H1 (cell line): ENCODE data around the gene PYGB. TPM values are rescaled to one million over a fixed set of nuclear protein-coding genes. Genes with fewer than 3 reads are reported as not detected.

ENCODE experiments used
- CTCF ChIA-PET: fragments of 300-600 bp; sonication (Branson Sonifier 250); formaldehyde crosslinking; loops from one replicate; lab custom pipeline; 2021; ENCODE audit not compliant: partially characterized antibody; lab: Charles Lee
- POLR2A ChIA-PET: fragments of 300-600 bp; sonication (Branson Sonifier 250); formaldehyde crosslinking; loops from one replicate; lab custom pipeline; 2021; ENCODE audit warnings: inconsistent platforms; ENCODE audit not compliant: partially characterized antibody; lab: Charles Lee
- DNase-seq, 2 experiments: peaks; one replicate each; pipeline versions ENCODE4 v3.0.0 to v3.0.0-alpha.2; 2010 to 2022; ENCODE audit warnings: low spot score in 2 of 2, low read depth in 1 of 2, mixed read lengths in 1 of 2
- FAIRE-seq: peaks from 2 replicates; lab custom pipeline; 2011; peaks lifted over from hg19 to GRCh38; lab: Jason Lieb, UNC
- H2AFZ ChIP-seq: 2 replicates; pipeline ENCODE4 v1.8.1; 2012; ENCODE audit warnings: low read length, inconsistent platforms
- H2AK5ac ChIP-seq: 2 replicates; pipeline ENCODE4 v1.6.1; 2013; ENCODE audit warnings: low read depth, low read length
- H2BK120ac ChIP-seq: replicated peaks from 2 replicates; pipeline ENCODE3; 2013; ENCODE audit warnings: low read depth, low read length, inconsistent platforms
- H2BK12ac ChIP-seq: 2 replicates; pipeline ENCODE4 v1.6.1; 2013; ENCODE audit warnings: low read depth, low read length
- H2BK15ac ChIP-seq: 2 replicates; pipeline ENCODE4 v1.6.1; 2013; ENCODE audit warnings: low read length
- H2BK20ac ChIP-seq: 2 replicates; pipeline ENCODE4 v1.6.1; 2013; ENCODE audit warnings: low read length
- H2BK5ac ChIP-seq: 2 replicates; pipeline ENCODE4 v1.6.1; 2013; ENCODE audit warnings: low read depth, low read length
- H3K14ac ChIP-seq: 2 replicates; pipeline ENCODE4 v1.6.1; 2013; ENCODE audit warnings: inconsistent platforms; ENCODE audit not compliant: insufficient read length
- H3K18ac ChIP-seq: 2 replicates; pipeline ENCODE4 v1.6.1; 2013; ENCODE audit warnings: low read length; ENCODE audit errors: extremely low read depth
- H3K23ac ChIP-seq: 2 replicates; pipeline ENCODE4 v1.6.1; 2013; ENCODE audit warnings: inconsistent platforms; ENCODE audit not compliant: insufficient read length
- H3K23me2 ChIP-seq: 2 replicates; pipeline ENCODE4 v1.6.1; 2013; ENCODE audit warnings: low read depth, low read length
- H3K27ac ChIP-seq: 2 replicates; pipeline ENCODE4 v1.6.1; 2011; ENCODE audit warnings: low read depth, low read length, inconsistent platforms
- H3K27me3 ChIP-seq, 4 experiments: replicated peaks in 1 of 4; 1 replicate in 1 of 4; 2 replicates in 3 of 4; pipeline versions ENCODE4 v1.6.1 to v1.8.1; 2011 to 2013; ENCODE audit warnings: low read length in 3 of 4, mild to moderate bottlenecking in 3 of 4, inconsistent platforms in 2 of 4, mixed read lengths in 2 of 4, moderate library complexity in 1 of 4; ENCODE audit not compliant: control insufficient read depth in 3 of 4, insufficient read depth in 3 of 4; ENCODE audit errors: extremely low read depth in 1 of 4
- H3K36me3 ChIP-seq, 4 experiments: 2 replicates each; pipeline versions ENCODE4 v1.6.1 to v1.8.1; 2011 to 2013; ENCODE audit warnings: mild to moderate bottlenecking in 4 of 4, low read length in 3 of 4, moderate library complexity in 2 of 4, control low read depth in 1 of 4, inconsistent platforms in 1 of 4; ENCODE audit not compliant: insufficient read depth in 4 of 4, control insufficient read depth in 2 of 4
- H3K4ac ChIP-seq: replicated peaks from 2 replicates; pipeline ENCODE3; 2013; ENCODE audit warnings: low read length, low read depth, mixed read lengths, inconsistent platforms; ENCODE audit not compliant: insufficient read length
- H3K4me1 ChIP-seq, 4 experiments: replicated peaks in 1 of 4; 1 replicate in 1 of 4; 2 replicates in 3 of 4; pipeline versions ENCODE4 v1.6.1 to v1.8.1; 2011 to 2013; ENCODE audit warnings: low read length in 3 of 4, inconsistent platforms in 2 of 4, mixed read lengths in 1 of 4; ENCODE audit not compliant: insufficient read depth in 4 of 4, control insufficient read depth in 3 of 4
- H3K4me2 ChIP-seq, 2 experiments: 2 replicates each; pipeline versions ENCODE4 v1.6.1 to v1.8.1; 2011 to 2013; ENCODE audit warnings: low read depth in 2 of 2, low read length in 2 of 2, control low read depth in 1 of 2, inconsistent platforms in 1 of 2, mild to moderate bottlenecking in 1 of 2; ENCODE audit not compliant: insufficient read depth in 1 of 2
- H3K4me3 ChIP-seq, 4 experiments: fragments of 200-600, 300-600 bp in 1 of 4; sonication (generic), shearing (Covaris generic), sonication (Bioruptor Twin) in 1 of 4; 2 replicates each; pipeline versions ENCODE4 v1.5.1 to v1.8.1; 2011 to 2016; ENCODE audit warnings: low read length in 4 of 4, low read depth in 3 of 4, control low read depth in 2 of 4, inconsistent platforms in 2 of 4, mild to moderate bottlenecking in 2 of 4, mixed read lengths in 1 of 4, moderate library complexity in 1 of 4; ENCODE audit not compliant: insufficient read depth in 2 of 4; ENCODE audit errors: extremely low read depth in 1 of 4
- H3K56ac ChIP-seq: replicated peaks from 2 replicates; pipeline ENCODE3; 2013; ENCODE audit warnings: low read depth, mild to moderate bottlenecking, mixed read lengths, low read length, inconsistent platforms; ENCODE audit not compliant: insufficient read length
- H3K79me1 ChIP-seq: 2 replicates; pipeline ENCODE4 v1.6.1; 2013; ENCODE audit warnings: low read depth, low read length, control low read depth
- H3K79me2 ChIP-seq, 2 experiments: 2 replicates each; pipeline versions ENCODE4 v1.6.1 to v1.8.1; 2012 to 2013; ENCODE audit warnings: low read length in 2 of 2, mild to moderate bottlenecking in 2 of 2, inconsistent platforms in 1 of 2; ENCODE audit not compliant: insufficient read depth in 2 of 2, control insufficient read depth in 1 of 2
- H3K9ac ChIP-seq, 4 experiments: replicated peaks in 1 of 4; 1 replicate in 1 of 4; 2 replicates in 3 of 4; pipeline versions ENCODE4 v1.6.1 to v1.8.1; 2011 to 2013; ENCODE audit warnings: low read depth in 3 of 4, low read length in 3 of 4, control low read depth in 2 of 4, mild to moderate bottlenecking in 2 of 4, moderate library complexity in 2 of 4, inconsistent platforms in 1 of 4; ENCODE audit errors: extremely low read depth in 1 of 4
- H3K9me3 ChIP-seq, 2 experiments: 2 replicates each; pipeline versions ENCODE4 v1.6.1 to v1.8.1; 2012 to 2013; ENCODE audit warnings: mild to moderate bottlenecking in 2 of 2, moderate library complexity in 2 of 2, control low read depth in 1 of 2, inconsistent platforms in 1 of 2, low read depth in 1 of 2, low read length in 1 of 2, mixed read lengths in 1 of 2; ENCODE audit not compliant: insufficient read depth in 2 of 2
- H4K20me1 ChIP-seq, 2 experiments: replicated peaks in 1 of 2; 2 replicates each; pipeline versions ENCODE3 to v1.8.1; 2011 to 2013; ENCODE audit warnings: inconsistent platforms in 2 of 2, low read length in 2 of 2, mild to moderate bottlenecking in 1 of 2; ENCODE audit not compliant: insufficient read depth in 2 of 2, control insufficient read depth in 1 of 2
- H4K5ac ChIP-seq: 2 replicates; pipeline ENCODE4 v1.6.1; 2013; ENCODE audit warnings: low read length, low read depth, mixed read lengths, inconsistent platforms; ENCODE audit not compliant: insufficient read length
- H4K8ac ChIP-seq: 2 replicates; pipeline ENCODE4 v1.8.0; 2013; ENCODE audit warnings: mild to moderate bottlenecking, moderate library complexity, low read length, inconsistent platforms; ENCODE audit not compliant: insufficient read depth; ENCODE audit errors: extremely low read depth
- H4K91ac ChIP-seq: replicated peaks from 2 replicates; pipeline ENCODE3; 2013; ENCODE audit warnings: low read length, mixed read lengths, inconsistent platforms; ENCODE audit not compliant: insufficient read length
- BCL11A ChIP-seq, 2 experiments: IDR thresholded peaks; one replicate each; pipeline ENCODE4 v1.6.1; 2011; ENCODE audit warnings: low read depth in 2 of 2, low read length in 2 of 2, mild to moderate bottlenecking in 2 of 2
- CHD2 ChIP-seq: IDR thresholded peaks from 2 replicates; pipeline ENCODE4 v1.6.1; 2012; ENCODE audit warnings: low read length, improper control_type of control experiment
- CREB1 ChIP-seq: IDR thresholded peaks from 2 replicates; pipeline ENCODE4 v1.6.1; 2012; ENCODE audit warnings: inconsistent platforms
- CTBP2 ChIP-seq: IDR thresholded peaks from 2 replicates; pipeline ENCODE4 v1.7.0; 2011; ENCODE audit warnings: borderline replicate concordance, mild to moderate bottlenecking, moderate library complexity, mixed read lengths, low read length; ENCODE audit not compliant: insufficient read depth, insufficient read length
- GTF2F1 ChIP-seq: IDR thresholded peaks from 2 replicates; pipeline ENCODE4 v1.6.1; 2012; ENCODE audit warnings: low read depth, low read length, improper control_type of control experiment, borderline replicate concordance
- JUND ChIP-seq: IDR thresholded peaks from 2 replicates; pipeline ENCODE4 v1.6.1; 2011; ENCODE audit warnings: mild to moderate bottlenecking, improper control_type of control experiment, low read length
- NANOG ChIP-seq: IDR thresholded peaks from 2 replicates; pipeline ENCODE4 v1.6.1; 2011; ENCODE audit warnings: low read length, low read depth, mild to moderate bottlenecking, inconsistent platforms; ENCODE audit not compliant: insufficient read depth, poor library complexity, severe bottlenecking
- RFX5 ChIP-seq: IDR thresholded peaks from 2 replicates; pipeline ENCODE4 v1.6.1; 2011; ENCODE audit warnings: low read depth, low read length, improper control_type of control experiment, borderline replicate concordance
- SUZ12 ChIP-seq: fragments of 200-600 bp; sonication (generic); IDR thresholded peaks from 2 replicates; pipeline ENCODE4 v1.6.1; 2012; ENCODE audit warnings: mild to moderate bottlenecking, inconsistent platforms, low read length, moderate library complexity, mixed read lengths
- WGBS, 2 experiments: shearing (Covaris generic) in 1 of 2; methylation state at CpG; one replicate each; pipeline versions ENCODE4 v1.1.6 to v1.1.7; 2013 to 2015; ENCODE audit warnings: low lambda C conversion rate in 2 of 2, mixed read lengths in 2 of 2, inconsistent platforms in 1 of 2, low coverage in 1 of 2, missing lambda C conversion rate in 1 of 2; ENCODE audit not compliant: insufficient replicate concordance in 2 of 2, insufficient coverage in 1 of 2, insufficient read length in 1 of 2; ENCODE audit errors: extremely low coverage in 1 of 2, missing lambda C conversion rate in 1 of 2; 5-methylcytosine and 5-hydroxymethylcytosine counted together
- polyA plus RNA-seq, 7 experiments: library from polyadenylated mRNA; depleted of rRNA in 3 of 7; stranded (reverse) in 5 of 7; unstranded in 2 of 7; fragments of >200 nt in 5 of 7; fragments of 200-250 nt in 2 of 7; gene quantifications; 1 replicate in 5 of 7; 2 replicates in 1 of 7; 4 replicates in 1 of 7; pipeline versions ENCODE4 v1.2.1 to v1.2.3, GENCODE V29; 2011 to 2013; ENCODE audit warnings: missing spikeins in 2 of 7, mixed read lengths in 2 of 7
- total RNA-seq: library from RNA; stranded (reverse); fragmentation: NEBNext Ultra II Directional; extraction: Animal tissue kit (Norgen Biotek cat#: 25700); gene quantifications from 2 replicates; pipeline ENCODE4 v1.2.1, GENCODE V29; 2021
- TF ChIP-seq, protein P1 (sequence below): IDR thresholded peaks from 2 replicates; pipeline ENCODE4 v1.6.1; 2012; ENCODE audit warnings: inconsistent platforms

The PYGB gene
- total and polyA plus RNA-seq, 2 of the 8 experiments (the other 6 are each of a cell fraction or from before 2014, with no cell fraction given) = 26.6 to 56.0 TPM

- no peak overlapping the region for H4K91ac ChIP-seq
- peaks cover 3 to 15% of the 10 kb centered on the region in 2 experiments for H4K20me1 ChIP-seq
- no peak overlapping the region for H2BK15ac ChIP-seq
- no peak overlapping the region for H3K9ac ChIP-seq
- WGBS, 2 experiments = 82% methylated on average over 9 of the region's 9 CpGs; no CpG with 5 or more reads in 1 of the 2 experiments
- CTCF ChIA-PET = interaction anchor here (1.0 to 3.4 kb wide), 4 partner anchors 11 to 57 kb away, joined by 3 to 23 read pairs (median 4); no protein-coding TSS in a partner anchor
- no peak overlapping the region for H2BK120ac ChIP-seq
- no peak overlapping the region for H3K27ac ChIP-seq
- no peaks in the 10 kb centered on the region for H3K27me3 ChIP-seq
- no peak overlapping the region for H4K5ac ChIP-seq
- no peak overlapping the region for H3K4me2 ChIP-seq
- H2AK5ac ChIP-seq = no peak overlapping the region
- H2BK12ac ChIP-seq = no peak overlapping the region
- H3K56ac ChIP-seq = no peak overlapping the region
- H3K23me2 ChIP-seq = no peaks in the 10 kb centered on the region
- no peak overlapping the region for H2AFZ ChIP-seq
- peaks cover 0 to 9% (median 4%) of the 10 kb centered on the region in 4 experiments; a peak in 4 of 7 replicates for H3K4me1 ChIP-seq
- no peak overlapping the region for H4K8ac ChIP-seq
- H2BK5ac ChIP-seq = no peak overlapping the region
- FAIRE-seq (no peak), DNase-seq (no peak)
- no peak overlapping the region for H3K18ac ChIP-seq
- no peak overlapping the region for H3K4ac ChIP-seq
- H3K36me3 ChIP-seq = no peaks in the 10 kb centered on the region
- POLR2A ChIA-PET = interaction anchor here (1.3 to 2.4 kb wide), 2 partner anchors 14 to 65 kb away, joined by 3 to 13 read pairs; partner anchors contain the start of gene GINS1
- no peak overlapping the region for H2BK20ac ChIP-seq
- no peak overlapping the region for H3K4me3 ChIP-seq
- H3K14ac ChIP-seq = no peak overlapping the region
- H3K23ac ChIP-seq = no peak overlapping the region
- H3K79me1 ChIP-seq = peaks cover 16% of the 10 kb centered on the region
- peaks cover 0 to 82% of the 10 kb centered on the region in 2 experiments; a peak in 2 of 4 replicates for H3K79me2 ChIP-seq
- no peaks in the 10 kb centered on the region for H3K9me3 ChIP-seq
- no peak for TF ChIP-seq SUZ12
- TF ChIP-seq NANOG = no peak
- no peak for TF ChIP-seq CHD2
- no peak for TF ChIP-seq CREB1
- TF ChIP-seq CTBP2 = no peak
- TF ChIP-seq BCL11A (IDR thresholded peaks at IDR 0.05; ENCODE audit: low read depth in 2 of 2, low read length in 2 of 2) = no peak
- no peak for TF ChIP-seq GTF2F1
- no peak for TF ChIP-seq JUND
- TF ChIP-seq, protein P1, sequence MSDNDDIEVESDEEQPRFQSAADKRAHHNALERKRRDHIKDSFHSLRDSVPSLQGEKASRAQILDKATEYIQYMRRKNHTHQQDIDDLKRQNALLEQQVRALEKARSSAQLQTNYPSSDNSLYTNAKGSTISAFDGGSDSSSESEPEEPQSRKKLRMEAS = no peak
- TF ChIP-seq RFX5 = no peak
Observed at GRCh38 chr20:25341716-25342680, 94.1 kb downstream of the PYGB start.
